ENCODE data around the gene FBXO46.

DNA sequence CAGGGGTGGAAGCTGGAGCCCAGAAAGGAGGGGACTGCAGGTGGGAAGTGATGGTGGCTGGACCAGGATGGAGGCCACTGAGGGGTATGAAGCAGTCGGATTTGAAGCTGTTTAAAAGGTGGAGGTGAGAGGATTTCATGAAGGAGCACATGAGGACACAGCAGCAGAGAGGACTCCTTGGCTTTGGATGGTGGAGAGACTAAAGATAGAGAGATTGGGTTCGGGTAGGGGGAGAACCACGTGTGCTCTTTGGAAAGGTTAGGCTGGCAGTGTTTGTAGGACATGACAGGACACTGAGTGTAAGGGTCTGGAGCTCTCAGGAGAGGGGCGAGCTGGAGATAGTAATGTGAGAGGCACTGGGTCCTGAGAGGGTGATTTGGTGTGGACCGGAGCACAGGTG lies 47.8 kb downstream of the FBXO46 start:
- TF ChIP-seq, protein P1, sequence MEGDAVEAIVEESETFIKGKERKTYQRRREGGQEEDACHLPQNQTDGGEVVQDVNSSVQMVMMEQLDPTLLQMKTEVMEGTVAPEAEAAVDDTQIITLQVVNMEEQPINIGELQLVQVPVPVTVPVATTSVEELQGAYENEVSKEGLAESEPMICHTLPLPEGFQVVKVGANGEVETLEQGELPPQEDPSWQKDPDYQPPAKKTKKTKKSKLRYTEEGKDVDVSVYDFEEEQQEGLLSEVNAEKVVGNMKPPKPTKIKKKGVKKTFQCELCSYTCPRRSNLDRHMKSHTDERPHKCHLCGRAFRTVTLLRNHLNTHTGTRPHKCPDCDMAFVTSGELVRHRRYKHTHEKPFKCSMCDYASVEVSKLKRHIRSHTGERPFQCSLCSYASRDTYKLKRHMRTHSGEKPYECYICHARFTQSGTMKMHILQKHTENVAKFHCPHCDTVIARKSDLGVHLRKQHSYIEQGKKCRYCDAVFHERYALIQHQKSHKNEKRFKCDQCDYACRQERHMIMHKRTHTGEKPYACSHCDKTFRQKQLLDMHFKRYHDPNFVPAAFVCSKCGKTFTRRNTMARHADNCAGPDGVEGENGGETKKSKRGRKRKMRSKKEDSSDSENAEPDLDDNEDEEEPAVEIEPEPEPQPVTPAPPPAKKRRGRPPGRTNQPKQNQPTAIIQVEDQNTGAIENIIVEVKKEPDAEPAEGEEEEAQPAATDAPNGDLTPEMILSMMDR (IDR thresholded peaks at IDR 0.05; ENCODE audit: insufficient read depth, low read length) = no peak
- TF ChIP-seq POLR2AphosphoS5 (IDR thresholded peaks at IDR 0.05; ENCODE audit: low read depth) (no peak), GABPA (IDR thresholded peaks at IDR 0.05; ENCODE audit: low read depth) (no peak), SPI1 (IDR thresholded peaks at IDR 0.05; ENCODE audit: borderline replicate concordance, low read depth) (no peak)
- TF ChIP-seq, protein P2, sequence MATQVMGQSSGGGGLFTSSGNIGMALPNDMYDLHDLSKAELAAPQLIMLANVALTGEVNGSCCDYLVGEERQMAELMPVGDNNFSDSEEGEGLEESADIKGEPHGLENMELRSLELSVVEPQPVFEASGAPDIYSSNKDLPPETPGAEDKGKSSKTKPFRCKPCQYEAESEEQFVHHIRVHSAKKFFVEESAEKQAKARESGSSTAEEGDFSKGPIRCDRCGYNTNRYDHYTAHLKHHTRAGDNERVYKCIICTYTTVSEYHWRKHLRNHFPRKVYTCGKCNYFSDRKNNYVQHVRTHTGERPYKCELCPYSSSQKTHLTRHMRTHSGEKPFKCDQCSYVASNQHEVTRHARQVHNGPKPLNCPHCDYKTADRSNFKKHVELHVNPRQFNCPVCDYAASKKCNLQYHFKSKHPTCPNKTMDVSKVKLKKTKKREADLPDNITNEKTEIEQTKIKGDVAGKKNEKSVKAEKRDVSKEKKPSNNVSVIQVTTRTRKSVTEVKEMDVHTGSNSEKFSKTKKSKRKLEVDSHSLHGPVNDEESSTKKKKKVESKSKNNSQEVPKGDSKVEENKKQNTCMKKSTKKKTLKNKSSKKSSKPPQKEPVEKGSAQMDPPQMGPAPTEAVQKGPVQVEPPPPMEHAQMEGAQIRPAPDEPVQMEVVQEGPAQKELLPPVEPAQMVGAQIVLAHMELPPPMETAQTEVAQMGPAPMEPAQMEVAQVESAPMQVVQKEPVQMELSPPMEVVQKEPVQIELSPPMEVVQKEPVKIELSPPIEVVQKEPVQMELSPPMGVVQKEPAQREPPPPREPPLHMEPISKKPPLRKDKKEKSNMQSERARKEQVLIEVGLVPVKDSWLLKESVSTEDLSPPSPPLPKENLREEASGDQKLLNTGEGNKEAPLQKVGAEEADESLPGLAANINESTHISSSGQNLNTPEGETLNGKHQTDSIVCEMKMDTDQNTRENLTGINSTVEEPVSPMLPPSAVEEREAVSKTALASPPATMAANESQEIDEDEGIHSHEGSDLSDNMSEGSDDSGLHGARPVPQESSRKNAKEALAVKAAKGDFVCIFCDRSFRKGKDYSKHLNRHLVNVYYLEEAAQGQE (IDR thresholded peaks at IDR 0.05; ENCODE audit: insufficient replicate concordance, low read depth) = no peak
